HG02884 (cell line): ENCODE data around the gene CAGE1.
"Not testable (repeated sequence)": the region's sequence is repeated elsewhere in the genome, so short reads cannot be mapped to it uniquely, and the experiment has no call there.

ENCODE experiments used
- ATAC-seq: cut with Tn5 transposase; IDR thresholded peaks from one replicate; pipeline ENCODE4 v1.9.1; 2021; ENCODE audit warnings: mild to moderate bottlenecking, moderate library complexity; ENCODE audit not compliant: unreplicated experiment

Gene CAGE1

GRCh38 chr6:7341271-7341670 lies 48.3 kb downstream of the CAGE1 start:
- ATAC-seq, result no peak

- ATAC-seq, result not testable (repeated sequence)
Measured at GRCh38 chr6:7339007-7339732, 50.4 kb downstream of the CAGE1 start.

DNA sequence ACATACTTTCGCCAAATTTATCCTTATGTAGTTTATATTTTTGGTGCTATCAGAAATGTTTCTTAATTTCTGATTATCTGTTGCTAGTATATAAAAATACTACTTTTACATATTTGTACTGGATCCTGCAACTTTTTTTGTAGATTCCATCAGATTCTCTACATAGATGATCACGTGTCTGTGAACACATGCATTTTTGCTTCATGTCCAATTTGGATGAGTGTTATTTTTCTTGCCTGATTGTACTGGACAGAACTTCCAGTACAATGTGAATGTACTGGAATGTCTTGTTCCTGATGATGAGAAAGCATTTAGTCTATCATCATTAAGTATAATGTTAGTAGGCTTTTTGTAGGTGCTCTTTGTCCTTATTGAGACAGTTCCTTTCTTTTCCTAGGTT lies 51.5 kb downstream of the CAGE1 start:
- ATAC-seq, result no peak

DNA sequence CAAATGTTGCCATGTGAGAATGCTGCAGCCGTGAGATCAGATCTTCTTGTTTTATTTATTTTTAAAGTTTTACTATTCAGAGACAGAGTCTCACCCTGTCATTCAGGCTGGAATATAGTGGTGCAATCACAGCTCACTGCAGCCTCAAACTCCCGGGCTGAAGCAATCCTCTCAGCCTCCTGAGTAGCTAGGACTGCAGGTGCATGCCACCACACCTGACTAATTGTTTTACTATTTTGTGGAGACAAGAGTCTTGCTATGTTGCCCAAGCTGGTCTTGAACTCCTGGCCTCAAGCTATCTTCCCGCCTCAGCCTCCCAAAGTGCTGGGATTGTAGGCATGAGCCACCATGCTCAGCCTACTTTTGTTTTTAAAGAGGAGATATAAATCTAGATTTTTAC lies 54.0 kb downstream of the CAGE1 start:
- ATAC-seq, result no peak

DNA sequence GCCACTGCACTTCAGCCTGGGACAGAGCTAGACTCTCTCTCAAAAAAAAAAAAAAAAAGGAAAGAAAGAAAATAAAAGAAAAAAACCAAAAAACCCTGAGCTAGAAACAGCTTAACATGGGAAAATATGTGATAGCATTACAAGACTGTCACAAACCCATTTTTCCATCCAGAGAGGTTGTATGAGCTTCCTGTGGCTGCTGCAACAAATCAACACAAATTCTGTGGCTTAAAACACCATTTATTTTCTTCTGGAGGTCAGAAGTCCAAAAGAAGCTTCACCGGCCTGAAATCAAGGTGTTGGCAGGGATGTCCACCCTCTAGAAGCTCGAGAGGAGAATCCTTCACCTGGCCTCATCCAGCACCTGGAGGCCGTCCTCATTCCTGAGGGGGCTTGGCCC lies 54.9 kb downstream of the CAGE1 start:
- ATAC-seq, result no peak

GRCh38 chr6:7332090-7332745 lies 57.3 kb downstream of the CAGE1 start:
- no peak for ATAC-seq

GRCh38 chr6:7331452-7331851 lies 58.1 kb downstream of the CAGE1 start:
- ATAC-seq, result no peak

DNA sequence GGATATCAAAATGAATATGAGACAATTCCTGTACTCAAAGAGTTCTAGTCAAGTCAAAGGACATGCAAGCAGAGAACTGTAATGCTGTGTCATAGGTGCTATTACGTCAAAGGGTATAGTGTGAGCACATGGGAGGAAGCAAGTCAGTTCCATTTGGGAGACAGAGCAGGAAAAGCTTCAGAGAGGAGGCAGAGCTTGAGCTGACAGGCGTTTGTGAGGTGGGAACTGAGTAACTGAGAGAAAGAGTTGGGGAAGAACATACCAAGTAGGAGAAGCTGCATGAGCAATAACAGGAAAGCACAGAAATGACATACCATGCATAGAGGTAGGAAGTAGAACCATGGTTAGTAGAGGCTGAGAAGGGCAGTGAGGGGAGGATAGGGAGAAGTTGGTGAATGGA lies 61.3 kb downstream of the CAGE1 start:
- peak; percentile 67 for ATAC-seq

GRCh38 chr6:7325750-7326149 lies 63.8 kb downstream of the CAGE1 start:
- no peak for ATAC-seq

DNA sequence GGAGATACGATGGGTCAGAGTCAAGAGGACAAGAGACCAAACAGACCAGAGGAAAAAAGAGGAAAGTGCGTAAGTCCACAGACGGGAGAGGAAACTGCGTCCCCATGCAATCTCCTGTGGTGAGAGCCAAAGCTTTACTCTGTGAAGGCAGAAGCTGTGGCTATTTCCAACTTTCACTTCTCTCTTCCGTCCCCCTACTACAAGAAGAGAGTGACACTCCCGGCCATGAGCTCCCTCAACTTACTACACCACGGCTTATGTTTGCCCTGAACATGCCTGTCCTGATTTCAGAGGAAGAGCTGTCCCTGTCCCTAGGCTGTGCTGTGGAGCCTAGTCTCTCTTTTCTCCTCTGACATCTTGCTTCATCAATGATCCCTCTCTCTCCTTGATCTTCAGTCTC lies 65.0 kb downstream of the CAGE1 start:
- peak; percentile 77 for ATAC-seq

DNA sequence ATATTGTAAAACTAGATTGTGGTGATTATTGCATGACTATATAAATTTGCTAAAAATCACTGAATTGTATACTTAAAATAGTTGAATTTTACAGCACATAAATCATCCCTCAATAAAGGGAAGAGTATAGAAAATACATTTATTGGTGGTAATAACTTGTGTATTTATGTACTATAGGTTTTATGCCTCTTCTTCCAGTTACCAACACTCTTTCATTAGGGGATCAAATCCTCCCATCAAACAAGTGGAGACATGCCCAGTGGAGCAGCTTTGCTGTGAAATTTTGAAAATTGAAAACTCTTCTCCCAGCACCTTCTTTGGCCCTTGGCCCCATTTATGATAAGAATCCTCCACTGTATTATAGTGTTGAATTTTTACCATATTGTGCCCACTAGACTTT lies 66.5 kb downstream of the CAGE1 start:
- no peak for ATAC-seq

GRCh38 chr6:7321866-7322265 lies 67.7 kb downstream of the CAGE1 start:
- ATAC-seq, result not testable (repeated sequence)

- ATAC-seq, result not testable (repeated sequence)
Measured at GRCh38 chr6:7319406-7319805, 70.1 kb downstream of the CAGE1 start.

- ATAC-seq, result no peak
Measured at GRCh38 chr6:7317538-7317937, 72.0 kb downstream of the CAGE1 start.

GRCh38 chr6:7316658-7317533 lies 72.6 kb downstream of the CAGE1 start:
- no peak for ATAC-seq

- ATAC-seq, result no peak
Measured at GRCh38 chr6:7315948-7316365, 73.6 kb downstream of the CAGE1 start.

GRCh38 chr6:7315087-7315947 lies 74.2 kb downstream of the CAGE1 start:
- not testable (repeated sequence) for ATAC-seq

DNA sequence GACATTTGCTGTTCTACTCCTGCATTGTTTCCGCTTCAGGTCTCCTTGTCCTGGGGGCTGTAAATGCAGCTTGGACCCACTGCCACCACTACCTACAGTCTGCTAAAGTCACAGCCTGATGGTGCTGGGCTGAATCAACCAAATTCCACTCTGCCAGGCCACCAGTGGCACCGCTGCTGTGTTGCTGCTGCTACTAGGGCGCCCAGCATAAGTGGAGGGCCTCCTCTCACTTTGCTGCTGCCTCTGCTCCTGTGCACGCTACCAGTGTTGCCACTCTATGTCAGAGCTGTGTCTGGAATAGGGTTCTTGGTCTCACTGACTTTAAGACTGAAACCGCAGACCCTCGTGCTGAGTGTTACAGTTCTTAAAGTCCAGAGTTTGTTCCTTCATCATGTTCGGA lies 75.1 kb downstream of the CAGE1 start:
- no peak for ATAC-seq

DNA sequence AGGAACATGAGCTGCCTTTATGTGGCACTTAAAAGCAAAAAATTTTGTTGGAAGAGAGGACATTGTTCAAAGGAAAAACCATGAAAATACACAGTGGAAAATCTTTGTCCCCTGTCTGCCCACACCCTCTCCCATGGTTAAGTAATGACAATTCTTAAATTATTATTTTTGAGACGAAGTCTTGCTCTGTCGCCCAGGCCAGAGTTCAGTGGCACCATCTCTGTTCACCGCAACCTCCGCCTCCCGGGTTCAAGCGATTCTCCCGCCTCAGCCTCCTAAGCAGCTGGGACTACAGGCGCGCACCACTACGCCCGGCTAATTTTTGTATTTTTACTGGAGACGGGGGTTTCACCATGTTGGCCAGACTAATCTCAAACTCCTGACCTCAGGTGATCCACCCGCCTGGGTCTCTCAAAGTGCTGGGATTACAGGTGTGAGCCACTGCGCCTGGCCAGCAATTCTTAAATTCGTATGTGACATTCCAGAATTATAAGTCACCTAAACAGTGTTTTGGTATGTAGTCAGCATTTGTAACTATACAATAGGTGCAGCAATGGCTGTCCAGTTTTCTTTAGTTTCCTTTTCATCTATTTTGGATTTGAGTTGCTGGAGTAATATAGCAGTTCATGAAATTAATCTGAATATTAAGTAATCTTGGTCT lies 75.9 kb downstream of the CAGE1 start:
- ATAC-seq, result no peak
